PC-3 (cell line): ENCODE measurements around the gene PRSS21. TPM values are rescaled to one million over a fixed set of nuclear protein-coding genes. Genes with fewer than 3 reads are reported as not detected.

Experiments
- ATAC-seq: fragments of 200-7000 bp; cut with Tn5 transposase; 2 replicates; pipeline ENCODE4 v1.9.1; 2020; ENCODE audit warnings: mild to moderate bottlenecking, moderate library complexity
- BruUV-seq: library from RNA; stranded (reverse); fragments of 400-500 nt; replicated peaks from 2 replicates; lab custom pipeline; 2021; lab: Mats Ljungman, UMichigan
- CTCF ChIA-PET: fragments of 300-600 bp; sonication (Branson Sonifier 250); formaldehyde crosslinking; loops from one replicate; lab custom pipeline; 2022; ENCODE audit warnings: antibody characterized with exemption; lab: Charles Lee
- POLR2A ChIA-PET: fragments of 300-600 bp; sonication (Branson Sonifier 250); formaldehyde crosslinking; loops from one replicate; lab custom pipeline; 2022; ENCODE audit warnings: antibody characterized with exemption; ENCODE audit not compliant: unreplicated experiment; lab: Charles Lee
- DNase-seq: peaks from one replicate; pipeline ENCODE4 v3.0.0-alpha.2; 2015
- H2AFZ ChIP-seq: fragments of 300-600 bp; sonication (generic); 2 replicates; pipeline ENCODE4 v1.6.0; 2016; ENCODE audit warnings: antibody characterized with exemption, low read length
- H3F3A ChIP-seq: fragments of 300-600 bp; sonication (generic); one replicate; pipeline ENCODE4 v1.6.0; 2017; ENCODE audit warnings: antibody characterized with exemption, low read length, control low read depth, mild to moderate bottlenecking; ENCODE audit not compliant: unreplicated experiment
- H3K27ac ChIP-seq: fragments of 300-600 bp; sonication (generic); 2 replicates; pipeline ENCODE4 v1.5.1; 2016; ENCODE audit warnings: mild to moderate bottlenecking, low read length
- H3K27me3 ChIP-seq: fragments of 300-600 bp; sonication (generic); 2 replicates; pipeline ENCODE4 v1.6.1; 2016; ENCODE audit warnings: low read length, mixed read lengths
- H3K36me3 ChIP-seq: fragments of 300-600 bp; sonication (generic); 2 replicates; pipeline ENCODE4 v1.6.1; 2016; ENCODE audit warnings: low read depth, mixed run types, low read length, mixed read lengths
- H3K4me1 ChIP-seq: fragments of 300-600 bp; sonication (generic); 2 replicates; pipeline ENCODE4 v1.5.1; 2016; ENCODE audit warnings: low read length; ENCODE audit not compliant: insufficient read depth
- H3K4me2 ChIP-seq: fragments of 300-600 bp; sonication (generic); 2 replicates; pipeline ENCODE4 v1.6.0; 2016; ENCODE audit warnings: low read length
- H3K4me3 ChIP-seq: fragments of 300-600 bp; sonication (generic); 2 replicates; pipeline ENCODE4 v1.5.1; 2016; ENCODE audit warnings: mild to moderate bottlenecking, low read length, mixed read lengths
- H3K79me2 ChIP-seq: fragments of 300-600 bp; sonication (generic); 2 replicates; pipeline ENCODE4 v1.6.1; 2017; ENCODE audit warnings: low read length, mixed read lengths
- H3K9ac ChIP-seq: fragments of 300-600 bp; sonication (generic); 2 replicates; pipeline ENCODE4 v1.6.0; 2016; ENCODE audit warnings: mild to moderate bottlenecking, low read length
- H3K9me2 ChIP-seq: fragments of 300-600 bp; sonication (generic); replicated peaks from 2 replicates; pipeline ENCODE4 v1.6.1; 2016; ENCODE audit warnings: mixed run types, low read length, mixed read lengths
- H3K9me3 ChIP-seq: fragments of 300-600 bp; sonication (generic); 2 replicates; pipeline ENCODE4 v1.6.1; 2016; ENCODE audit warnings: low read length, mixed read lengths
- H4K20me1 ChIP-seq: fragments of 300-600 bp; sonication (generic); 2 replicates; pipeline ENCODE4 v1.6.1; 2016; ENCODE audit warnings: low read length, mixed read lengths
- EZH2 ChIP-seq: fragments of 300-600 bp; sonication (generic); IDR thresholded peaks from one replicate; pipeline ENCODE4 v1.6.1; 2017; ENCODE audit warnings: antibody characterized with exemption, mild to moderate bottlenecking, low read length; ENCODE audit not compliant: unreplicated experiment
- EZH2phosphoT487 ChIP-seq: fragments of 300-600 bp; sonication (generic); IDR thresholded peaks from 2 replicates; pipeline ENCODE4 v1.6.1; 2018; ENCODE audit warnings: mild to moderate bottlenecking, antibody characterized with exemption, low read length, borderline replicate concordance
- intact Hi-C: fragments of 100-400 bp; cut with micrococcal nuclease; formaldehyde crosslinking; loops from 2 replicates; pipeline ENCODE4 v1.9.0; 2023
- total RNA-seq: library from RNA; depleted of rRNA; stranded (reverse); fragments of >200 nt; gene quantifications from 2 replicates; pipeline ENCODE4 v1.2.3, GENCODE V29; 2014
- TF ChIP-seq, protein P1 (sequence below): fragments of 300-600 bp; sonication (generic); conservative IDR thresholded peaks from 2 replicates; pipeline ENCODE4 v1.5.1; 2017; ENCODE audit warnings: antibody characterized with exemption, low read depth, mild to moderate bottlenecking, low read length

Gene PRSS21
- total RNA-seq, 1 experiment from 2014 or later, result not detected

DNA sequence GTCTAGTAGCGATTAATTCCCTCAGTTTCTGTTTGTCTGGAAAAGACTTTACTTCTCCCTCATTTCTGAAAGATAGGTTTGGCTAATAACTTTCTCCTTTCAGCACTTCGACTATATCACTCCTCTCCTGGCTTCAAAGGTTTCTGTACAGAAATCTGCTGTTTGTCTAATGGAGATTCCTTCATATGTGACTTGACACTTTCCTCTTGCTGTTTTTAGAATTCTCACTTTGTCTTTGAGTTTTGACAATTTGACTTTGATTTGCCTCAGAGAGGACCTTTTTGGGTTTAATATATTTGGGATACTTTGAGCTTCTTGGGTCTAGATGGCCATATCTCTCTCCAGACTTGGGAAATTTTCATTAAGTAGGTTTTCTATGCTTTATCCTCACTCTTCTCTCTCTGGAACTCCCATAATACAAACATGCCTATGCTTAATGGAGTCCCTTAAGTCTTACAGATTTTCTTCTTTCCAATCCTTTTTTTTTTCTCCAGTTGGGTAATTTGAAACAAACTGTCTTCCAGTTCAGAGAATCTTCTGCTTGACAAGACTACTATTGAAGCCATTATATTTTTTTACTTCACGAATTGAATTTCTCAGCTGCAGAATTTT lies 7.8 kb upstream of the PRSS21 start:
- DNase-seq, result no peak
- CTCF ChIA-PET, result no interaction called here
- no TSS peak for BruUV-seq
- no peaks in the 10 kb centered on the region for H3K36me3 ChIP-seq
- H3K9ac ChIP-seq, result no peak overlapping the region
- no peak for TF ChIP-seq EZH2
- TF ChIP-seq, protein P1, sequence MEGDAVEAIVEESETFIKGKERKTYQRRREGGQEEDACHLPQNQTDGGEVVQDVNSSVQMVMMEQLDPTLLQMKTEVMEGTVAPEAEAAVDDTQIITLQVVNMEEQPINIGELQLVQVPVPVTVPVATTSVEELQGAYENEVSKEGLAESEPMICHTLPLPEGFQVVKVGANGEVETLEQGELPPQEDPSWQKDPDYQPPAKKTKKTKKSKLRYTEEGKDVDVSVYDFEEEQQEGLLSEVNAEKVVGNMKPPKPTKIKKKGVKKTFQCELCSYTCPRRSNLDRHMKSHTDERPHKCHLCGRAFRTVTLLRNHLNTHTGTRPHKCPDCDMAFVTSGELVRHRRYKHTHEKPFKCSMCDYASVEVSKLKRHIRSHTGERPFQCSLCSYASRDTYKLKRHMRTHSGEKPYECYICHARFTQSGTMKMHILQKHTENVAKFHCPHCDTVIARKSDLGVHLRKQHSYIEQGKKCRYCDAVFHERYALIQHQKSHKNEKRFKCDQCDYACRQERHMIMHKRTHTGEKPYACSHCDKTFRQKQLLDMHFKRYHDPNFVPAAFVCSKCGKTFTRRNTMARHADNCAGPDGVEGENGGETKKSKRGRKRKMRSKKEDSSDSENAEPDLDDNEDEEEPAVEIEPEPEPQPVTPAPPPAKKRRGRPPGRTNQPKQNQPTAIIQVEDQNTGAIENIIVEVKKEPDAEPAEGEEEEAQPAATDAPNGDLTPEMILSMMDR, result no peak
- no peak for TF ChIP-seq EZH2phosphoT487
- no peaks in the 10 kb centered on the region for H3K27me3 ChIP-seq
- no peak overlapping the region for H3K27ac ChIP-seq
- no peaks in the 10 kb centered on the region for H3K9me3 ChIP-seq
- H3K4me2 ChIP-seq, result no peak overlapping the region
- H4K20me1 ChIP-seq, result no peaks in the 10 kb centered on the region
- H2AFZ ChIP-seq, result no peak overlapping the region
- no peaks in the 10 kb centered on the region for H3K9me2 ChIP-seq
- no peak for ATAC-seq
- POLR2A ChIA-PET, result no interaction called here
- intact Hi-C loops, result no loop called here
- no peaks in the 10 kb centered on the region for H3K4me1 ChIP-seq
- H3F3A ChIP-seq, result no peaks in the 10 kb centered on the region
- H3K4me3 ChIP-seq, result no peak overlapping the region
- no peaks in the 10 kb centered on the region for H3K79me2 ChIP-seq

DNA sequence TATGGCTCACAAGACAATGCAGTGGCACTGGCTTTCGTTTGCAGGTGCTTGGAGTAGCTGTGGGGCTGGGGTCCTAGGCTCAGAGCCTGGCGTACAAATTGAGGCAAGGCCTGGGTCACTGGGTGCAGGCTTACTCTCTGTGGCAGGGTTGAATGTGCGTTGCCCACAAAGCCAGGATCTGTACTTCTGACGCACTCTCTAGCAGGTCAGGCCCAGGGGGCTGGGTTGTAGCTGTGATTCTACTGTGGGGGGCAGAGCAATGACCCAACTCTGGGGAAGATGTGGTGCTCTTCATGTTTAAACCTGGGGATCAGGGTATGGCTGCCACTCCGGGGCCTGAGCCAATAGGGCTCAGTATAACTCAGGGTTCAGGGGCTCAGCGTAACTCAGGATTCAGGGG lies 6.4 kb upstream of the PRSS21 start:
- TF ChIP-seq, protein P1, result no peak
- TF ChIP-seq EZH2 (no peak), EZH2phosphoT487 (no peak)
- DNase-seq, result no peak
- Histone ChIP-seq H3K27ac (no peak overlapping the region), H3K79me2 (no peaks in the 10 kb centered on the region), H4K20me1 (no peaks in the 10 kb centered on the region), H3K9ac (no peak overlapping the region), H3K4me1 (no peaks in the 10 kb centered on the region), H2AFZ (no peak overlapping the region), H3K36me3 (no peaks in the 10 kb centered on the region), H3K9me2 (no peaks in the 10 kb centered on the region), H3K4me2 (no peak overlapping the region), H3F3A (no peaks in the 10 kb centered on the region), H3K27me3 (no peaks in the 10 kb centered on the region), H3K9me3 (no peaks in the 10 kb centered on the region), H3K4me3 (no peak overlapping the region)
- ATAC-seq, result no peak
- no TSS peak for BruUV-seq
- POLR2A ChIA-PET, result no interaction called here
- intact Hi-C loops, result no loop called here
- CTCF ChIA-PET, result no interaction called here

DNA sequence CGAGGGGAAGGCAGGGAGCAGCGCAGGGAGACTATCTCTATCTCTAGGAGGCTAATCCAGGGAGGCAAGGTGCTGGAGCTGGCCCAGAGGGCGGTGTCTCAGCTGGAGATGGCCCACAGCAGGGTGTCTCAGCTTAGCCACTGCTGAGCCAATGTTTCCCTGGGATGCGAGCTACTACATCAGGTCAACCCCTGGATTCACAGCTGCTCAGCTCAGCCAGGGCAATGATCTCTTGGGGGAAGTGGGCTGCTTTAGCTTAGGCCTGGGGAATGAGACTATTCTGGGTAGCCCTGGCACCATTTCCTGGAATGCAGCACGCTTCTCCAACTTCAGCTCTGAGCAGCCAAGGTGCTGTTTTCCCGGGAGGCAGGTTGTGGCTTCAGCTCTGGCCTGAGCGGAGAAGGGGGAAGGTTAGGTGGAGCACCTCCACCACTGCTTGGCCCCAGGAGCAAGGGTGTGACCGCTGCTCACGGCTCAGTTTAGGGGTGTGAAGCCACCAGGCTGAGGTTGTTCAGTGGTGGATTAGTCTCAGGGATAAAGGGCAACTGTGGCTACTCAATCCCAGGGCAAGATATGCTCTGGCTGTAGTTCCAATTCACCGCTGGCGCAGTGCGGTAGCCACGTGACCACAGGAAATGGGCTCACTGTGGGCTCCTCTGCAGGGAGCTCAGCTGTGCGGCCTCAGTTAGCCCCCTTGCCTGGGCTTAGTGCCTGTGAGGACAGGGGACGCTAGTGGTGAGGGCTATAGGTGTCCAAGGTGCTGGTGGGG lies 5.2 kb upstream of the PRSS21 start:
- CTCF ChIA-PET, result no interaction called here
- no peaks in the 10 kb centered on the region for H4K20me1 ChIP-seq
- POLR2A ChIA-PET, result no interaction called here
- intact Hi-C loops, result no loop called here
- no peak overlapping the region for H3K9ac ChIP-seq
- BruUV-seq, result no TSS peak
- no peaks in the 10 kb centered on the region for H3K27me3 ChIP-seq
- H3F3A ChIP-seq, result no peaks in the 10 kb centered on the region
- TF ChIP-seq, protein P1, result no peak
- TF ChIP-seq EZH2, result no peak
- H3K4me1 ChIP-seq, result no peaks in the 10 kb centered on the region
- H3K9me3 ChIP-seq, result no peaks in the 10 kb centered on the region
- no peak overlapping the region for H2AFZ ChIP-seq
- no peak for DNase-seq
- no peak overlapping the region for H3K4me2 ChIP-seq
- no peaks in the 10 kb centered on the region for H3K79me2 ChIP-seq
- no peak overlapping the region for H3K27ac ChIP-seq
- H3K36me3 ChIP-seq, result no peaks in the 10 kb centered on the region
- no peaks in the 10 kb centered on the region for H3K9me2 ChIP-seq
- no peak overlapping the region for H3K4me3 ChIP-seq
- no peak for ATAC-seq
